Measurements from ENCODE around the gene CADPS2. TPM values are rescaled to one million over a fixed set of nuclear protein-coding genes. Genes with fewer than 3 reads are reported as not detected.
"Not testable (repeated sequence)": the region's sequence is repeated elsewhere in the genome, so short reads cannot be mapped to it uniquely, and the experiment has no call there.

The CADPS2 gene
- total RNA-seq, 5 donors from 2014 or later (not counting 1 experiment from before 2014, with no cell fraction given): 0.15 to 0.28 (median 0.16) TPM; not detected in 2

- H3K36me3 Mint-ChIP-seq: no peaks in the 10 kb centered on the region
- POLR2A ChIA-PET: no interaction called here
- WGBS (ENCODE audit: insufficient coverage): 40% methylated on average over 1 of the region's 3 CpGs
Measured at GRCh38 chr7:122847871-122848473, 38.3 kb downstream of the CADPS2 start.

GRCh38 chr7:122846591-122846990 lies 39.7 kb downstream of the CADPS2 start:
- Mint-ChIP-seq H3K9me3 (peaks cover 5 to 24% (median 11%) of the 10 kb centered on the region in 3 donors), H3K4me1 (no peaks in the 10 kb centered on the region), H3K4me3 (no peak overlapping the region), H3K27ac (no peak overlapping the region), H3K36me3 (no peaks in the 10 kb centered on the region), H3K27me3 (no peaks in the 10 kb centered on the region)
- 79% methylated on average over 2 of the region's 2 CpGs for WGBS (ENCODE audit: insufficient coverage)
- CTCF ChIA-PET: no interaction called here
- H3K27me3 ChIP-seq (replicated peaks in 1 of 2; ENCODE audit: control insufficient read depth in 2 of 2, extremely low read depth in 1 of 2, insufficient read depth in 2 of 2, low read length in 1 of 2): no peaks in the 10 kb centered on the region
- no peak for ATAC-seq (replicated peaks in 1 of 4)
- DNase-seq: no peak
- no peaks in the 10 kb centered on the region for H3K4me1 ChIP-seq (ENCODE audit: control insufficient read depth in 1 of 2, extremely low read depth in 1 of 2, insufficient read depth in 2 of 2, low read length in 2 of 2)
- no peak overlapping the region for H3K27ac ChIP-seq (ENCODE audit: low read length)
- no peaks in the 10 kb centered on the region for H3K9me3 ChIP-seq
- H3K36me3 ChIP-seq (ENCODE audit: control insufficient read depth in 2 of 2, extremely low read depth in 1 of 2, insufficient read depth in 1 of 2, low read length in 1 of 2): no peaks in the 10 kb centered on the region
- H3K4me3 ChIP-seq (ENCODE audit: control insufficient read depth in 1 of 2, extremely low read depth in 1 of 2, low read length in 1 of 2): no peak overlapping the region
- POLR2A ChIA-PET: no interaction called here

More at GRCh38 chr7:122847871-122848473, 38.3 kb downstream of the CADPS2 start:
- no peak for DNase-seq
- no peaks in the 10 kb centered on the region for H3K36me3 ChIP-seq (ENCODE audit: control insufficient read depth in 2 of 2, extremely low read depth in 1 of 2, insufficient read depth in 1 of 2, low read length in 1 of 2)
- ATAC-seq (replicated peaks in 1 of 4): no peak
- CTCF ChIA-PET: no interaction called here
- Mint-ChIP-seq H3K27me3 (no peaks in the 10 kb centered on the region), H3K27ac (no peak overlapping the region), H3K9me3 (peaks cover 11 to 22% (median 19%) of the 10 kb centered on the region in 3 donors), H3K4me3 (no peak overlapping the region), H3K4me1 (no peaks in the 10 kb centered on the region)
- H3K9me3 ChIP-seq: no peaks in the 10 kb centered on the region
- no peak overlapping the region for H3K4me3 ChIP-seq (ENCODE audit: control insufficient read depth in 1 of 2, extremely low read depth in 1 of 2, low read length in 1 of 2)
- no peak overlapping the region for H3K27ac ChIP-seq (ENCODE audit: low read length)
- H3K27me3 ChIP-seq (replicated peaks in 1 of 2; ENCODE audit: control insufficient read depth in 2 of 2, extremely low read depth in 1 of 2, insufficient read depth in 2 of 2, low read length in 1 of 2): no peaks in the 10 kb centered on the region
- H3K4me1 ChIP-seq (ENCODE audit: control insufficient read depth in 1 of 2, extremely low read depth in 1 of 2, insufficient read depth in 2 of 2, low read length in 2 of 2): no peaks in the 10 kb centered on the region

GRCh38 chr7:122845286-122845685 lies 41.0 kb downstream of the CADPS2 start:
- Mint-ChIP-seq H3K36me3 (no peaks in the 10 kb centered on the region), H3K9me3 (peaks cover 5 to 22% (median 9%) of the 10 kb centered on the region in 3 donors), H3K4me3 (no peak overlapping the region), H3K27ac (no peak overlapping the region), H3K27me3 (no peaks in the 10 kb centered on the region), H3K4me1 (no peaks in the 10 kb centered on the region)
- no peaks in the 10 kb centered on the region for H3K27me3 ChIP-seq (replicated peaks in 1 of 2; ENCODE audit: control insufficient read depth in 2 of 2, extremely low read depth in 1 of 2, insufficient read depth in 2 of 2, low read length in 1 of 2)
- WGBS (ENCODE audit: insufficient coverage): 63% methylated on average over 3 of the region's 3 CpGs
- no peak overlapping the region for H3K4me3 ChIP-seq (ENCODE audit: control insufficient read depth in 1 of 2, extremely low read depth in 1 of 2, low read length in 1 of 2)
- ChIA-PET CTCF (no interaction called here), POLR2A (no interaction called here)
- ATAC-seq (replicated peaks in 1 of 4): no peak
- H3K4me1 ChIP-seq (ENCODE audit: control insufficient read depth in 1 of 2, extremely low read depth in 1 of 2, insufficient read depth in 2 of 2, low read length in 2 of 2): no peaks in the 10 kb centered on the region
- no peaks in the 10 kb centered on the region for H3K9me3 ChIP-seq
- no peaks in the 10 kb centered on the region for H3K36me3 ChIP-seq (ENCODE audit: control insufficient read depth in 2 of 2, extremely low read depth in 1 of 2, insufficient read depth in 1 of 2, low read length in 1 of 2)
- no peak overlapping the region for H3K27ac ChIP-seq (ENCODE audit: low read length)
- DNase-seq: no peak

- Mint-ChIP-seq H3K4me3 (no peak overlapping the region), H3K9me3 (peaks cover 5 to 22% (median 9%) of the 10 kb centered on the region in 3 donors), H3K36me3 (no peaks in the 10 kb centered on the region), H3K27me3 (no peaks in the 10 kb centered on the region), H3K4me1 (no peaks in the 10 kb centered on the region), H3K27ac (no peak overlapping the region)
- WGBS (ENCODE audit: insufficient coverage): no CpG with 5 or more reads among the region's 3 CpGs
- ATAC-seq (replicated peaks in 1 of 4) (no peak), DNase-seq (no peak)
- Histone ChIP-seq H3K27ac (ENCODE audit: low read length) (no peak overlapping the region), H3K4me1 (ENCODE audit: control insufficient read depth in 1 of 2, extremely low read depth in 1 of 2, insufficient read depth in 2 of 2, low read length in 2 of 2) (no peaks in the 10 kb centered on the region), H3K27me3 (replicated peaks in 1 of 2; ENCODE audit: control insufficient read depth in 2 of 2, extremely low read depth in 1 of 2, insufficient read depth in 2 of 2, low read length in 1 of 2) (no peaks in the 10 kb centered on the region), H3K9me3 (no peaks in the 10 kb centered on the region), H3K4me3 (ENCODE audit: control insufficient read depth in 1 of 2, extremely low read depth in 1 of 2, low read length in 1 of 2) (no peak overlapping the region), H3K36me3 (ENCODE audit: control insufficient read depth in 2 of 2, extremely low read depth in 1 of 2, insufficient read depth in 1 of 2, low read length in 1 of 2) (no peaks in the 10 kb centered on the region)
- CTCF ChIA-PET: interaction anchor here in 1 of 2 donors (0.6 kb wide), 1 partner anchor 1214 kb away, joined by 4 read pairs; no protein-coding TSS in a partner anchor
- POLR2A ChIA-PET: no interaction called here
Measured at GRCh38 chr7:122844191-122844988, 41.9 kb downstream of the CADPS2 start.

GRCh38 chr7:122842971-122843370 lies 43.3 kb downstream of the CADPS2 start:
- Mint-ChIP-seq H3K27me3 (no peaks in the 10 kb centered on the region), H3K4me1 (no peaks in the 10 kb centered on the region), H3K4me3 (no peak overlapping the region), H3K27ac (no peak overlapping the region), H3K36me3 (no peaks in the 10 kb centered on the region), H3K9me3 (peaks cover 9 to 18% (median 11%) of the 10 kb centered on the region in 3 donors)
- H3K27me3 ChIP-seq (replicated peaks in 1 of 2; ENCODE audit: control insufficient read depth in 2 of 2, extremely low read depth in 1 of 2, insufficient read depth in 2 of 2, low read length in 1 of 2): no peaks in the 10 kb centered on the region
- H3K9me3 ChIP-seq: no peaks in the 10 kb centered on the region
- DNase-seq: no peak
- H3K4me3 ChIP-seq (ENCODE audit: control insufficient read depth in 1 of 2, extremely low read depth in 1 of 2, low read length in 1 of 2): no peak overlapping the region
- no peak for ATAC-seq (replicated peaks in 1 of 4)
- ChIA-PET CTCF (no interaction called here), POLR2A (no interaction called here)
- no peaks in the 10 kb centered on the region for H3K4me1 ChIP-seq (ENCODE audit: control insufficient read depth in 1 of 2, extremely low read depth in 1 of 2, insufficient read depth in 2 of 2, low read length in 2 of 2)
- H3K27ac ChIP-seq (ENCODE audit: low read length): no peak overlapping the region
- no CpG with 5 or more reads among the region's 1 CpG for WGBS (ENCODE audit: insufficient coverage)
- H3K36me3 ChIP-seq (ENCODE audit: control insufficient read depth in 2 of 2, extremely low read depth in 1 of 2, insufficient read depth in 1 of 2, low read length in 1 of 2): no peaks in the 10 kb centered on the region

GRCh38 chr7:122836286-122836685 lies 50.0 kb downstream of the CADPS2 start:
- H3K27ac ChIP-seq (ENCODE audit: low read length); POLR2A ChIA-PET; H3K9me3 ChIP-seq; H3K36me3 Mint-ChIP-seq; H3K27me3 Mint-ChIP-seq; H3K27me3 ChIP-seq (replicated peaks in 1 of 2; ENCODE audit: control insufficient read depth in 2 of 2, extremely low read depth in 1 of 2, insufficient read depth in 2 of 2, low read length in 1 of 2); CTCF ChIA-PET; H3K4me1 ChIP-seq (ENCODE audit: control insufficient read depth in 1 of 2, extremely low read depth in 1 of 2, insufficient read depth in 2 of 2, low read length in 2 of 2); H3K4me1 Mint-ChIP-seq; H3K27ac Mint-ChIP-seq; H3K36me3 ChIP-seq (ENCODE audit: control insufficient read depth in 2 of 2, extremely low read depth in 1 of 2, insufficient read depth in 1 of 2, low read length in 1 of 2); ATAC-seq (replicated peaks in 1 of 4); H3K4me3 Mint-ChIP-seq; H3K4me3 ChIP-seq (ENCODE audit: control insufficient read depth in 1 of 2, extremely low read depth in 1 of 2, low read length in 1 of 2); DNase-seq: not testable (repeated sequence)
- WGBS (ENCODE audit: insufficient coverage): no CpG with 5 or more reads among the region's 2 CpGs
- H3K9me3 Mint-ChIP-seq: peaks cover 7 to 13% (median 11%) of the 10 kb centered on the region in 3 donors

All from T-cell (primary cell).